Ramos (cell line): ENCODE measurements around the gene RUSC1.
"Not testable (repeated sequence)": the region's sequence is repeated elsewhere in the genome, so short reads cannot be mapped to it uniquely, and the experiment has no call there.

ENCODE experiments used
- in situ Hi-C: fragments of 300-500 bp; cut with MboI; formaldehyde crosslinking; loops from one replicate; pipeline ENCODE4 v1.14.3; 2022; ENCODE audit warnings: low sequenced_read_pairs; ENCODE audit not compliant: unreplicated experiment

Gene RUSC1

GRCh38 chr1:155322571-155322952, 1.9 kb downstream of the RUSC1 start:
- in situ Hi-C loops = no loop called here

GRCh38 chr1:155322953-155323728, 2.4 kb downstream of the RUSC1 start:
- in situ Hi-C loops = no loop called here

GRCh38 chr1:155323729-155324036, 3.0 kb downstream of the RUSC1 start:
- in situ Hi-C loops = no loop called here

GRCh38 chr1:155324037-155324716, 3.5 kb downstream of the RUSC1 start:
- in situ Hi-C loops = no loop called here

GRCh38 chr1:155324717-155325602, 4.3 kb downstream of the RUSC1 start:
- in situ Hi-C loops = no loop called here

DNA sequence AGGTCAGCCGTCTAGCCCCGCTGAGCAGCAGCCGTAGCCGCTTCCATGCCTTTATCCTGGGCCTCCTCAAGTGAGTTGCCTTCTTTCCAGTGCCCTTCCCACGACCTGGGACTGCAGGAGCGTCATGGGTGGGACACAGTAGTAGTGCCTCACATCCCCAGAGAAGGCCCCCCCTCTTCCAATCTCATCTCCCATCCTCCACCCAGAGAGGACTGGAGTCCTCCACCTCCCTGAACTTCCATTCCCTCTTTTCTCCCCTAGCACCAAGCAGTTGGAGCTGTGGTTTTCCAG, 4.9 kb downstream of the RUSC1 start:
- in situ Hi-C loops = no loop called here

DNA sequence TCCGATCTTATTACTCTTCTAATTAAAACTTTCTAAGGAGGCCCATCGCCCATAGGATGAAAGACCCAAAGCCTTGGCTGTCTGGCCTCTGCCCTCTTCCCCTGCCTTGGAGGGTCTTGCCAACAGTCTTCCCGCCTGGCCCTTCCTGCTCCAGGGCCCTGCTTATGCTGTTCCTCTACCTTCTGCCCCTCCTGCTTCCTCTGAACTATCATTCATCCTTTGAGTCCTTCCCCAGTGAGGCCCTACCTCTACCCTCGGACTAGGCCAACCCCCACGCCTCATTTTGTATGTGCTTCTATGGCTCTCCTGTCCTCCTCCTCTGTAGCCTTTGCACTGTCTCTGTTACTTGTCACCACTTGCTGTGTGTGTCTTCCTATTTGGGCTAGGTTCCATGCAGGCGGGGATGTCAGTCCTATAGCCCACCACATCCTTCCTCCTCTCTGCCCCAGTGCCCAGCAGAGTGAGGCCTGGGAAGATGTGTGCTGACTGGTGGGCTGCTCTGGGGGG, 5.4 kb downstream of the RUSC1 start:
- in situ Hi-C loops = no loop called here

GRCh38 chr1:155326631-155327037, 5.9 kb downstream of the RUSC1 start:
- in situ Hi-C loops = no loop called here

- in situ Hi-C loops = no loop called here
Measured at GRCh38 chr1:155327981-155328380, 7.3 kb downstream of the RUSC1 start.

GRCh38 chr1:155328856-155329255, 8.2 kb downstream of the RUSC1 start:
- in situ Hi-C loops = not testable (repeated sequence)

- in situ Hi-C loops = no loop called here
Measured at GRCh38 chr1:155329980-155330598, 9.4 kb downstream of the RUSC1 start.

DNA sequence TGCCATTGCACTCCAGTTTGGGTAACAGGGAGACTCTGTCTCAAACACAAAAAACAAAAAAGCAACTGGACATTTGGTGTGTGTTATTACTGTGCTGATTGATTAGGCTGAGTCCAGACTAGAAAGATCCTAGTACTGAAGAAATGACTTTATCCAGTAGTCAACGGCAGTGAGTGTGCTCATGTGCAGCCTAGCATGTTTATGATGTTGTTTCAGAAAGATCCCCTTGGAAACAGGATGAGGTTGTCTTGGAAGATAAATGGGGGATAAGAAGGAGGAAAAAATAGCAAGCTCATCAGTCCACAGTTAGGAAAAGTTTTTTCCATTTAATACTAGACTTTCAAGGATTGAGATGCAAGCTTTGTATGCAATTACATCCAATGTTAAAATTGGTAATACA, 14.3 kb downstream of the RUSC1 start:
- in situ Hi-C loops = no loop called here

DNA sequence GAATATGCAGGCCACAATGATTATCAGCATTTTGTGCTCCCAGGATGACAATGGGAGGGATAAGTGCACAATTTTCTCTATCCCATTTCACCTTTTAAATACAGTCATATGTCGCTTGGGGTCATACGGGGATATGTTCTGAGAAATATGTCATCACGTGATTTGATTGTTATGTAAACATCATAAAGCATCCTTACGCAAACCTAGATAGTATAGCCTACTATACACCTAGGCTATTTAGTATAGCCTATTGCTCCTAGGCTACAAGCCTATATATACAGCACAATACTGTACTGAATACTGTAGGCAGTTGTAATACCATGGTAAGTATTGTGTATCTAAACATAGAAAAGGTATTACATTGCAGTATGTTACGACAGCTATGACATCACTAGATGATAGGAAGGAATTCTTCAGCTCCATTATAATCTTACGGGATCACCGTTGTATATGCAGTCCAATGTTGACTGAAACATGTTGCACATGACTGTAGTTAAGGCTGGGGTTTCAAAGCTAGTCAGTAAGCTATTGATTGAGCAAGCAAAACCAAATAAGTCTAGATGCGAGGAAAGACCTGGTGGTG, 18.9 kb downstream of the RUSC1 start:
- in situ Hi-C loops = no loop called here

DNA sequence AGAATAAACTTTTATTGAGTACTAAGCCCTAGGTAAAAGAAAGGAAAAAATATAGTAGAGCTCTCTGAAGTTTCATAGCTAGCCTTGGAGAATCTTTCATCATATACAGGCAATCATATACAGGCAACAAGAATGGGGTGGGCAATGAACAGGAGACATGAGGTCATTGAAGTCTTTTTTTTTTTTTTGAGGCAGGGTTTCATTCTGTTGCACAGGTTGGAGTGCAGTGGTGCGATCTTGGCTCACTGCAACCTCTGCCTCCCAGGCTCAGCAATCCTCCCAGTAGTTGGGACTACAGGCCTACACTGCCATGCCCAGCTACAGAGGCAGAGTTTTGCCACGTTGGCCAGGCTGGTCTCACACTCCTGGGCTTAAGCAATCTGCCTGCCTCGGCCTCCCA, 22.1 kb downstream of the RUSC1 start:
- in situ Hi-C loops = no loop called here

- in situ Hi-C loops = no loop called here
Measured at GRCh38 chr1:155352631-155353030, 31.9 kb downstream of the RUSC1 start.

DNA sequence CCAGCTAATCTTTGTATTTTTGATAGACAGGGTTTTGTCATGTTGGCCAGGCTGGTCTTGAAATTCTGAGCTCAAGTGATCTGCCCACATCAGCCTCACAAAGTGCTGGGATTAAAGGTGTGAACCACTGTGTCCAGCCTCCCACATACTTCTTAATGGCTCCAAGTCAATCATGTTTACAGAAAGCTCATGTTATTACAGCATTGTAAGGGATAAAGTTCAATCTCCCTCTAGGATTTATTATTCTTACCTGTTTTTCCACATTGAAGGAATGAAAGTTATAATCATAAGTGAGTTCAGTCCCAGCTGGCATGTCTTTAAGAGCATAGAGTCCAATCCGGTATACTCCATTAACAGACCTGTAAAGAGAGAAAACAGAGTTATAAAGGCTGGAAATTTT, 39.4 kb downstream of the RUSC1 start:
- in situ Hi-C loops = no loop called here

DNA sequence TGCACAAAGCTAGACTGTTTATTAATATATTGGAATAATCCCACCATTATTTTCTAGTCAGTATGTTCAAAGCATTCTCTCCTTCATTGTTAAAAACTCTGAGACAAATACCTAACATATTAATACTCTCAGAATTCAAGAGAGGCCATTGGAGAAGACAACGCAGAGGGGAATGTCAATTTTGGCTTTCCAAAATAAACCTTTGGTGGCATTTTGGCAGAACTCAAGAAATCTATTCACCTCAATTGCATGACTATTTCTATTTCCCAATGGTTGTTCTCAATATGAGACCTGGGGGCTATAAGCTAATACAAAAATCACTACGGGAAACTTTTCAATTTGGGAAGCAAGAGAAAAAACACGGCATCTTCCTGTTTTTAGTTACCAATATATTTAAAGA, 58.5 kb downstream of the RUSC1 start:
- in situ Hi-C loops = no loop called here

DNA sequence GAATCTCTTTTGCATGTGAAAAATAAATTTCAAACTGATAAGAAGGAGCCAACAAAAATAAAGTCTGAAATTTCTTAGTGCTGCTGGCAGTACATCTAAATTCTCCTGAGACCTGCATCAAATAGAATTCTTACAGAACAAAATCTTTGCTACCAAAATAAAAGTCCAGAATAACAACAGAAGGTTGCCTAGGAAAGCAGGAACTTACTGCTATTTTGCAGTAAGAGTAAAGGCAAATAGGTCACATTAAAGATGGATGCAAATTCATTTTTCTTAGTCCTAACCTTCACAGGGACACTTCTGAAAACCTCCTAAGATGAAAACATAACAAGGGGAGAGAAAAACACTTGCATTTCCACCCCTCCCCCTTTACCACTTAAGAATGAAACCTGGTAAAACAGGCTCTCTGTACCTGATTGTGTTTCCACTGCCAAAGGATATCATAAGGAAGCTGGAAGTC, 59.0 kb downstream of the RUSC1 start:
- in situ Hi-C loops = no loop called here
